Activated CD4-positive, CD25-positive, alpha-beta regulatory T cell treated with anti-CD3 and anti-CD28 coated beads, Interleukin-2, amount 50 U/mL, for 72 hours (primary cell): ENCODE measurements around the gene HBEGF.

Experiments used
- DNase-seq: peaks from one replicate; pipeline ENCODE4 v3.0.0; 2021

HBEGF gene

DNA sequence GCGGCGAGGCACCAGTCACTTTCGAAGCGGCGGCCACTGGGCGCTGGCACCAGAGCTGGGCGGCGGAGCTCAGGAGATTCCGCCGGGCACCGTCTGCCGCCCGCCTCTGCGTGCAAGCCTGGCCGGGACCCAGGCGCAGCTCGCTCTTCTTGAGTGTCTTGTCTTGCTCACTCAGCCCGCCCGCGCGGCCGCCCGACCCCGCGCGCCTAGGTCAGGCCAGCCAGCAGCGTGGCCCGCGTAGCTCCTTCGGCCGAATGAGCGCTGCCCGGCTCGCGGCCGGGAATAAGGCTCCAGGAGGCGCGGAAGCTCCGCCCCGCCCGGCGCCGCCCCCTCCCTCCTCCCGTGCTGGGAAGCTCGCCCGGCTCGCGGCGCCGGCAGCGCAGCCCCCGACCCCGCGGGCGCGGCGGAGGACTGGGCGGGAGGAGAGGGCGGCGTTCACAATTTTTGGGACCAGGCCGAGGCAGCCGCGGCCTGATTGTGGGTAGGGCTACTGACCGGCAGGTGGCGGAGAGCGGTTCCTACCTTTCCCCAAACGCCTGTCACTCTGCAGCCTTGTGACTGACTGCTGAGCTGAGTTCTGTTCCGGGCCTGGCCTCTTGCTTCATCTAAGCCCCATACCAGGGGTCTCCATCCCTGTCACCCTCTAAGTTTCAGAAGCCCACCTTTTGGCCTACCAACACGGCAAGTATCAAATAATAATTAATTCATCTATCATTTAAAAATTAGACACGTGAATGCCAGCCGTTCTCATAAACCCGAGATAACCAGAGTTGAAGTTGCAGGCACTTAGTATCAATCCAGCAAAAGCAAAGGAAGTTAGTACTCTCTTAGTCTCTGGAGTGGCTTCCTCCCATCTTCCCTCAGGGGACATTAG lies at the start of gene HBEGF:
Gene HBEGF (minus strand): TSS at position 256 of the 874 bp plus-strand sequence. CDS start 275 bp downstream, outside the sequence.
- peak; percentile 62 for DNase-seq

- no peak for DNase-seq
Observed at GRCh38 chr5:140393738-140394137, 47.3 kb upstream of the HBEGF start.

DNA sequence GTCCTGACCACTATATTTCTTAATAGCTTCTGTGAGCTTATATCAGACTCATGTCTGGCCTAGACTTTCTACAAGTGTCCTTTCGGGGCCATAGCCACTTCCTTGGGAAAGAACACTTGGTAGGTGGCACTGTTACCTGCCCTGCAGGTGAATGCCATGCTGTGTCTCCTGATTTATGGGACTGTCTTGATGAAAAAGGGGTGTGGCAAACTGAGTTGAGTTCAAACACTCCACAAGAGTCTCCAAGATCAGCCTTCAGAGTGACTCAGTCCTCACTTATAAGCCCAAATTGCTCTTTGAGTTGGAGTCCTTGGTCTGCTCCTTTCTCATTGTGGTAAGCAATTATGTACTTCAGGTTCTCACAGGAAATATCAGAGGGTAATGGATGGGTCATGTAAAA lies 45.3 kb upstream of the HBEGF start:
- no peak for DNase-seq

GRCh38 chr5:140391312-140391711 lies 44.9 kb upstream of the HBEGF start:
- no peak for DNase-seq

- no peak for DNase-seq
Observed at GRCh38 chr5:140388052-140388451, 41.6 kb upstream of the HBEGF start.

- DNase-seq: no peak
Observed at GRCh38 chr5:140383300-140383699, 36.9 kb upstream of the HBEGF start.

DNA sequence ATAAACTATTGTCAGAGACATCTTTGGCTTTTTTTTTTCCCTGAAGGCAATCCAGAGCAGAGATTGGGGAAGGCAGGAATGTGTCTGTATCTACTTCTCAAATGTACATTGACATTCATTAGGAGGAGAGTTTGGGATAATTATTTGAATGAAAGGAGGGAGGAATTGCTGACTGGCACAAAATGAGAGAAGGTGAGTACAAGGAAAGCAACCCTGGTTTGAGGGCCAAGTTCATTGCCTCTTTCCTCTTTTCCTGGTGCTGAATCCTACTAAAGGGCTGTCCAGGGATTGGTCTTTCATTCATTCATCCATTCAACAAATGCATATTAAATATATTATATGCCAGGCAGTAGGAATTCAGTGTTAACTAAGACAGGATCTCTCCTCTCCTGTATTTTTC lies 36.5 kb upstream of the HBEGF start:
- no peak for DNase-seq

- DNase-seq: no peak
Observed at GRCh38 chr5:140381972-140382371, 35.6 kb upstream of the HBEGF start.

DNA sequence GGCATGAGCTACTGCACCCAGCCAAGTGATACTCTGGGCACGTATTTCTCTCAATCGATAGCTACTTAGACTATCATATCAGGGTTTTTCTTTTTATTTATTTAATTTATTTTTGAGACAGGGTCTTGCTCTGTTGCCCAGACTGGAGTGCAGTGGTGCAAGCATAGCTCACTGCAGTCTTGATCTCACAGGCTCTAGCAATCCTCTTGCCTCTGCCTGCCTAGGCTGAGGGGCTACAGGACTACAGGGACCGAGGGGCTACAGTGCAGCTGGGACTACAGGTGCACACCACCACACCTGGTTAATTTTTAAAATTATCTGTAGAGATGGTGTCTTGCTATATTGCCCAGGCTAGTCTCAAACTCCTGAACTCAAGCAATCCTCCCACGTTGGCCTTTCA lies 34.9 kb upstream of the HBEGF start:
- no peak for DNase-seq

- DNase-seq: peak; percentile 41
Observed at GRCh38 chr5:140372971-140373487, 26.6 kb upstream of the HBEGF start.

- no peak for DNase-seq
Observed at GRCh38 chr5:140371356-140372151, 25.2 kb upstream of the HBEGF start.

DNA sequence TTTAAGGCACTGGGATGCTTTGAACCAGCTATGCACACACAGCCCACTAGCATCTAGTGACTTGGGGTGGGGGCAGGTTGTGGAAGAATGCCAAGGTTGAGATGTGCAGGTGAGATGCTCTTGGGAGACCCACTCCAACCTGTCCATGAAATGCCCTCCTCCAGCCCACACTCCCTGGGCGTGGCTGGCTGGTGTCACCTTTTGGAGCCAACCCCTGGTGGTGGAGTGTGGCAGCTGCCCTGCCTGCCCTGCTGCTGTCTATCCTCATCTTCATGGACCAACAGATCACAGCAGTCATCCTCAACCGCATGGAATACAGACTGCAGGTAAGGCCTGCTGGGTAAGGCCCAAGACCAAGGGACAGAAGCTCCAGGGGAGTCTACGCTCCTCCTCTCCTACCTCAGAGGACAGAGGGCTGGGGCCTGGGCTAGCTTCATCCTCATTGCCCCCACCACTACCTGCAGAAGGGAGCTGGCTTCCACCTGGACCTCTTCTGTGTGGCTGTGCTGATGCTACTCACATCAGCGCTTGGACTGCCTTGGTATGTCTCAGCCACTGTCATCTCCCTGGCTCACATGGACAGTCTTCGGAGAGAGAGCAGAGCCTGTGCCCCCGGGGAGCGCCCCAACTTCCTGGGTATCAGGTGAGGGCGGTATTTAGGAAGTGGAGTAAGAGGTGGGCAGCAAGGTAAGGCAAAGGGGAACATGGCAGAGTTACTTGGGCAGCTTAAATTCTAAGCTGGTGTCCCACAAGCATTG lies 21.0 kb upstream of the HBEGF start:
- DNase-seq: no peak

DNA sequence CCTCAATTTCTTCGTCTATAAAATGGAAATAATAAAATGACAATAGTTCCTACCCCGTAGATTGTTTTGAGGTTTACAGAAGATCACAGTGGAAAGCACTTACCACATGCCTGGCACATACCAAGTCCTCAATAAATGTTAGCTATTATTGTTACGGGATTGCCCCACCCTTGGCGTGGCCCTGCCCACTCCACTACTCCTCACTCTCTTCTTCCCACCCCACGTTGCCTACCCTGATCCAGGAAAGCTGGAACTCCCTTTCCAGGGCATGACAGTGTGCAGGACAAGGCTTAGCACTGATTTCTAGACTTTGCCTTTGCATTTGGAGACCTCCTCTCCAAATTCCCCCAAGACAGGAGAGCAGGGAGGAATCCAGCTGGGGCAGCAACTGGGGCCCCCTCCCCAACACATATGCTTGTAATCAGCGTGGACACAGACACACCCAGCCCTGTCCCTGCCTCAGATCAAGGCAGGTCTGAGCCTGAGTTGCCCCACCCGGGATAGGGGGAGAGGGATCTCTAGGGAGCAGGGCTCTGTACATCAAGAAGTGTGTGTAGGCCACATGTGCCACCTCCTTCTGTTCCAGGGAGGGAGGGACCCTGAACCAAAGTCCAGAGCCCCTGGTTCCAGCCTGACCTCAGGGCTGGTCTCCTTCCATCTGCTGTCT lies 20.3 kb upstream of the HBEGF start:
- no peak for DNase-seq

DNA sequence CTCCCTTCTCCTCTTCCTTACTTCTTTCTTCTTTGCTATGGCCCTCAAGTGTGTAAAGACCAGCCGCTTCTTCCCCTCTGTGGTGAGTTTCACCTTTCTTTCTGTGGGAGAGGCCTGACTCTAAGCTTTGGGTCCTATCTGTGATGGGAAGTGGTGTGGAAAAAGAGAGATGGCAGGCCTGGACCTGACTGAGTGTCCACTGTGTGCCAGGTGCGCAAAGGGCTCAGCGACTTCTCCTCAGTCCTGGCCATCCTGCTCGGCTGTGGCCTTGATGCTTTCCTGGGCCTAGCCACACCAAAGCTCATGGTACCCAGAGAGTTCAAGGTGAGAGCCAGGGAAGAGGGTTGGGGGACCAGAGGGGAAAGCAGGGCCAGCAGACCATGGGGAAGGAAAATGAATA lies 19.5 kb upstream of the HBEGF start:
- DNase-seq: no peak

- no peak for DNase-seq
Observed at GRCh38 chr5:140365282-140365681, 18.9 kb upstream of the HBEGF start.

GRCh38 chr5:140364472-140364765 lies 18.0 kb upstream of the HBEGF start:
- no peak for DNase-seq

DNA sequence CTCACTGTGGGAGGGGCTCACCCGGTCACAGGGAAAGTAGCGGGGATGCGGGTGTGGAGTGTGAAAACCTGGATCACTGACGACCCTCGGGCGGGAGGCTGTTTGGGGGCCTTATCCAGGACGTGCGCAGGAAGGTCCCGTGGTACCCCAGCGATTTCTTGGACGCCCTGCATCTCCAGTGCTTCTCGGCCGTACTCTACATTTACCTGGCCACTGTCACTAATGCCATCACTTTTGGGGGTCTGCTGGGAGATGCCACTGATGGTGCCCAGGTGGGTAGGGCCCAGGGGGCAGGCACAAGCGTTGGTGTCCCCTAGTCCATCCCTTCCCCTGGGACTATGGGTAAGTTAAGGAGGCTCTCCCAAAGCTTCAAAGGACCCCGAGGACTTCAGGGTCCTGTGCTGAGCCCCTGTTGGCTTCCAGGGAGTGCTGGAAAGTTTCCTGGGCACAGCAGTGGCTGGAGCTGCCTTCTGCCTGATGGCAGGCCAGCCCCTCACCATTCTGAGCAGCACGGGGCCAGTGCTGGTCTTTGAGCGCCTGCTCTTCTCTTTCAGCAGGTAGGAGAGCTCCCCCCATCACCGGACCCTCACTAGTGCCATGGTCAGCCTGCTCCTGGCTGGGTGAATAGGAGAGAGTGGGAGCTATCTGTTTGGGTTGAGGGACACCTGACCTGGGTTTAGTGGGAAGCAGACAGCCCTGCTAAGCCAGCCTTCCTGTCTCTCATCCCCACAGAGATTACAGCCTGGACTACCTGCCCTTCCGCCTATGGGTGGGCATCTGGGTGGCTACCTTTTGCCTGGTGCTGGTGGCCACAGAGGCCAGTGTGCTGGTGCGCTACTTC lies 17.4 kb upstream of the HBEGF start:
- DNase-seq: no peak

DNA sequence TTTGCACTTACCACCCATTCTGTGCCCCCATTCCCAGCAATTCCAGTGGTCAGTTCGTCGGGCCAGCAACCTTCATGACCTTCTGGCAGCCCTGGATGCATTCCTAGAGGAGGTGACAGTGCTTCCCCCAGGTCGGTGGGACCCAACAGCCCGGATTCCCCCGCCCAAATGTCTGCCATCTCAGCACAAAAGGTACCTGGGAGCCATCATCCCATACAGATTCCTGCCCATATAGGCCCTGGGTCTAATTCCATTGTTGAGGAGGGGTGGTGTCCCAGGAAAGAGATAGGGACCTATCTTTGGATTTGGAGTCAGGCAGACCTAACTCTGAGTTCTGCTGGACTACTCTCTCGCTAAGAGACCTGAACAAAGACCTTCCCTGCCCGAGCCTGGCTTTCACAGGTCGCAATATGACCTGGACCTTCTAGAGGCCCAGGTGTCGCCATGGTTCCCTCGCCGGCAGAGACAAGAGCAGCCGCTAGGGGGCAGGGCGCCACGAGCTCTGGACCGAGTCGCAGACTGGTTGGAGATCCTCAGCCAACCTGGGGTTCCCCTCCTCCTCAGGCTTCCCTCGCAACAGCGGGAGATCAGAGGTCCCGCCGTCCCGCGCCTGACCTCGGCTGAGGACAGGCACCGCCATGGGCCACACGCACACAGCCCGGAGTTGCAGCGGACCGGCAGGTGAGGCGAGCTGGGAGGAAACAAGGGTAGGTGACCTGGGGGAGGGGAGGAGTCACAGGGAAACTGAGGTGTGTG lies 16.6 kb upstream of the HBEGF start:
- DNase-seq: peak; percentile 90

DNA sequence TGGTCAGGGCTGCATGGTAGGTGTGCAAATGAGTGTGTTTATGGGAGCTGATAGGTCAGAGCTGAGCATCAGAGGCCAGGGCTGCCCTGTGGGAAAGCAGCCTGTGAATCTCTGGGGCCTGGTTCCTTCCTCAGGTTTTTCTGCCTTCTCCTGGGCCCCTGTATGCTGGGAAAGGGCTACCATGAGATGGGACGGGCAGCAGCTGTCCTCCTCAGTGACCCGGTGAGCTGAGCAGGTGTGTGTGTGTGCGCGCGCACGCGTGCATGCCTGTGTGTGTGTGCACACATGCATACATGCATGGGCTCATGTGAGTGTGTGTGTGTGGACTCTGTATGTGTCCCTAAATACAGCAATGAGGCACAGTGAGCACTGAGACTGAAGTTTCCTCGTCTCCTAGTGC lies 15.9 kb upstream of the HBEGF start:
- no peak for DNase-seq

DNA sequence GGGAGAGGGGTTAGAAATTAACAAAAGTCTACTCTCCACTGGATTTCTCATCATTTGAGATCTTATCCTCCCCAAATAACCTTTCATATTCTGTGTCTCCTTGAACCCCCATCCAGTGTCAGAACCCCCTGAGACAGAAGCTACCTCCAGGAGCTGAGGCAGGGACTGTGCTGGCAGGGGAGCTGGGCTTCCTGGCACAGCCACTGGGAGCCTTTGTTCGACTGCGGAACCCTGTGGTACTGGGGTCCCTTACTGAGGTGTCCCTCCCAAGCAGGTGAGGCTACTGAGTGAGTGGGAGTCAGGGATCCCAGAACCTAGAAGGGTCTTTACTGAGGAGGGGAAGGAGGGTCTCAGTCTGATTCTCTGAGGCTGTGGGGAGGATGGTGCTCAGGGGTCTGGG lies 15.5 kb upstream of the HBEGF start:
- no peak for DNase-seq
